HepG2 (cell line): Measurements from ENCODE around the gene B3GNT7. TPM values are rescaled to one million over a fixed set of nuclear protein-coding genes. Genes with fewer than 3 reads are reported as not detected.

ENCODE experiments used
- ATF7-NPFF ChIP-seq: sonication (generic); formaldehyde crosslinking; IDR thresholded peaks from 2 replicates; pipeline ENCODE4 v1.8.1; 2023; ENCODE audit warnings: mild to moderate bottlenecking, low read depth, missing genetic modification reagents, moderate library complexity
- HIVEP1 ChIP-seq: sonication (generic); formaldehyde crosslinking; IDR thresholded peaks from 2 replicates; pipeline ENCODE4 v1.4.0; 2020; ENCODE audit warnings: mild to moderate bottlenecking, missing genetic modification reagents
- JARID2 ChIP-seq: sonication (generic); formaldehyde crosslinking; IDR thresholded peaks from 2 replicates; pipeline ENCODE4 v1.8.1; 2023; ENCODE audit warnings: missing genetic modification reagents, inconsistent platforms; ENCODE audit not compliant: insufficient replicate concordance
- PRDM10 ChIP-seq: sonication (generic); formaldehyde crosslinking; IDR thresholded peaks from 2 replicates; pipeline ENCODE4 v1.4.0; 2020; ENCODE audit warnings: low read depth, missing genetic modification reagents
- RXRA ChIP-seq: sonication (generic); formaldehyde crosslinking; IDR thresholded peaks from 2 replicates; pipeline ENCODE4 v1.5.1; 2020; ENCODE audit warnings: missing genetic modification reagents
- ZFP36L1 ChIP-seq: sonication (generic); formaldehyde crosslinking; IDR thresholded peaks from 2 replicates; pipeline ENCODE4 v1.8.0; 2022; ENCODE audit warnings: mild to moderate bottlenecking, missing genetic modification reagents, moderate library complexity
- ZNF331 ChIP-seq: sonication (generic); formaldehyde crosslinking; IDR thresholded peaks from 2 replicates; pipeline ENCODE4 v1.4.0; 2020; ENCODE audit warnings: missing genetic modification reagents
- ZNF382 ChIP-seq: sonication (generic); formaldehyde crosslinking; IDR thresholded peaks from 2 replicates; pipeline ENCODE4 v1.5.0; 2020; ENCODE audit warnings: missing genetic modification reagents, mild to moderate bottlenecking, borderline replicate concordance
- ZNF432 ChIP-seq: sonication (generic); formaldehyde crosslinking; IDR thresholded peaks from 2 replicates; pipeline ENCODE4 v1.5.0; 2020; ENCODE audit warnings: missing genetic modification reagents, mild to moderate bottlenecking, borderline replicate concordance
- ZNF546 ChIP-seq: sonication (generic); formaldehyde crosslinking; conservative IDR thresholded peaks from 2 replicates; pipeline ENCODE4 v1.8.1; 2023; ENCODE audit warnings: mild to moderate bottlenecking, missing genetic modification reagents
- ZNF788 ChIP-seq: sonication (generic); formaldehyde crosslinking; IDR thresholded peaks from 2 replicates; pipeline ENCODE4 v1.5.0; 2020; ENCODE audit warnings: mild to moderate bottlenecking, missing genetic modification reagents, borderline replicate concordance
- polyA plus RNA-seq, 8 experiments: library from polyadenylated mRNA; depleted of rRNA in 3 of 8; stranded (reverse) in 7 of 8; unstranded in 1 of 8; fragments of >200 nt; fragmentation: Illumina TruSeq in 4 of 8; extraction: Trizol in 4 of 8; gene quantifications; 2 replicates each; pipeline versions ENCODE4 v1.2.1 to v1.2.3, GENCODE V29; 2011 to 2016; ENCODE audit warnings: low read depth in 4 of 8, missing spikeins in 1 of 8, mixed read lengths in 1 of 8; ENCODE audit not compliant: insufficient read depth in 1 of 8
- total RNA-seq, 5 experiments: library from RNA; depleted of rRNA; stranded (reverse); fragments of >200 nt; fragmentation: Illumina TruSeq; extraction: Trizol; gene quantifications; 2 replicates each; pipeline ENCODE4 v1.2.3, GENCODE V29; 2016; ENCODE audit warnings: low read depth in 1 of 5
- TF ChIP-seq, protein P1 (sequence below): sonication (generic); formaldehyde crosslinking; IDR thresholded peaks from 2 replicates; pipeline ENCODE4 v1.4.0; 2020; ENCODE audit warnings: mild to moderate bottlenecking, missing genetic modification reagents
- TF ChIP-seq, protein P2 (sequence below): sonication (generic); formaldehyde crosslinking; IDR thresholded peaks from 2 replicates; pipeline ENCODE4 v1.4.0; 2020; ENCODE audit warnings: missing genetic modification reagents, borderline replicate concordance
- TF ChIP-seq, protein P3 (sequence below): IDR thresholded peaks from 2 replicates; pipeline ENCODE4 v1.6.1; 2016; ENCODE audit warnings: low read depth, borderline replicate concordance

B3GNT7 gene
- total and polyA plus RNA-seq, 2 of the 13 experiments (the other 11 are each of a cell fraction or from before 2014, with no cell fraction given) = 0.04 to 0.24 TPM

GRCh38 chr2:231411831-231412617 lies 16.5 kb downstream of the B3GNT7 start (continued):
- 0 out of 2 replicates have a peak, but pooled peaks have one; percentile 38 for TF ChIP-seq ZNF788 (CRISPR knock-in tag)
- 0 out of 2 replicates have a peak, but pooled peaks have one; percentile 25 for TF ChIP-seq ZFP36L1 (CRISPR knock-in tag)
- TF ChIP-seq, protein P1, sequence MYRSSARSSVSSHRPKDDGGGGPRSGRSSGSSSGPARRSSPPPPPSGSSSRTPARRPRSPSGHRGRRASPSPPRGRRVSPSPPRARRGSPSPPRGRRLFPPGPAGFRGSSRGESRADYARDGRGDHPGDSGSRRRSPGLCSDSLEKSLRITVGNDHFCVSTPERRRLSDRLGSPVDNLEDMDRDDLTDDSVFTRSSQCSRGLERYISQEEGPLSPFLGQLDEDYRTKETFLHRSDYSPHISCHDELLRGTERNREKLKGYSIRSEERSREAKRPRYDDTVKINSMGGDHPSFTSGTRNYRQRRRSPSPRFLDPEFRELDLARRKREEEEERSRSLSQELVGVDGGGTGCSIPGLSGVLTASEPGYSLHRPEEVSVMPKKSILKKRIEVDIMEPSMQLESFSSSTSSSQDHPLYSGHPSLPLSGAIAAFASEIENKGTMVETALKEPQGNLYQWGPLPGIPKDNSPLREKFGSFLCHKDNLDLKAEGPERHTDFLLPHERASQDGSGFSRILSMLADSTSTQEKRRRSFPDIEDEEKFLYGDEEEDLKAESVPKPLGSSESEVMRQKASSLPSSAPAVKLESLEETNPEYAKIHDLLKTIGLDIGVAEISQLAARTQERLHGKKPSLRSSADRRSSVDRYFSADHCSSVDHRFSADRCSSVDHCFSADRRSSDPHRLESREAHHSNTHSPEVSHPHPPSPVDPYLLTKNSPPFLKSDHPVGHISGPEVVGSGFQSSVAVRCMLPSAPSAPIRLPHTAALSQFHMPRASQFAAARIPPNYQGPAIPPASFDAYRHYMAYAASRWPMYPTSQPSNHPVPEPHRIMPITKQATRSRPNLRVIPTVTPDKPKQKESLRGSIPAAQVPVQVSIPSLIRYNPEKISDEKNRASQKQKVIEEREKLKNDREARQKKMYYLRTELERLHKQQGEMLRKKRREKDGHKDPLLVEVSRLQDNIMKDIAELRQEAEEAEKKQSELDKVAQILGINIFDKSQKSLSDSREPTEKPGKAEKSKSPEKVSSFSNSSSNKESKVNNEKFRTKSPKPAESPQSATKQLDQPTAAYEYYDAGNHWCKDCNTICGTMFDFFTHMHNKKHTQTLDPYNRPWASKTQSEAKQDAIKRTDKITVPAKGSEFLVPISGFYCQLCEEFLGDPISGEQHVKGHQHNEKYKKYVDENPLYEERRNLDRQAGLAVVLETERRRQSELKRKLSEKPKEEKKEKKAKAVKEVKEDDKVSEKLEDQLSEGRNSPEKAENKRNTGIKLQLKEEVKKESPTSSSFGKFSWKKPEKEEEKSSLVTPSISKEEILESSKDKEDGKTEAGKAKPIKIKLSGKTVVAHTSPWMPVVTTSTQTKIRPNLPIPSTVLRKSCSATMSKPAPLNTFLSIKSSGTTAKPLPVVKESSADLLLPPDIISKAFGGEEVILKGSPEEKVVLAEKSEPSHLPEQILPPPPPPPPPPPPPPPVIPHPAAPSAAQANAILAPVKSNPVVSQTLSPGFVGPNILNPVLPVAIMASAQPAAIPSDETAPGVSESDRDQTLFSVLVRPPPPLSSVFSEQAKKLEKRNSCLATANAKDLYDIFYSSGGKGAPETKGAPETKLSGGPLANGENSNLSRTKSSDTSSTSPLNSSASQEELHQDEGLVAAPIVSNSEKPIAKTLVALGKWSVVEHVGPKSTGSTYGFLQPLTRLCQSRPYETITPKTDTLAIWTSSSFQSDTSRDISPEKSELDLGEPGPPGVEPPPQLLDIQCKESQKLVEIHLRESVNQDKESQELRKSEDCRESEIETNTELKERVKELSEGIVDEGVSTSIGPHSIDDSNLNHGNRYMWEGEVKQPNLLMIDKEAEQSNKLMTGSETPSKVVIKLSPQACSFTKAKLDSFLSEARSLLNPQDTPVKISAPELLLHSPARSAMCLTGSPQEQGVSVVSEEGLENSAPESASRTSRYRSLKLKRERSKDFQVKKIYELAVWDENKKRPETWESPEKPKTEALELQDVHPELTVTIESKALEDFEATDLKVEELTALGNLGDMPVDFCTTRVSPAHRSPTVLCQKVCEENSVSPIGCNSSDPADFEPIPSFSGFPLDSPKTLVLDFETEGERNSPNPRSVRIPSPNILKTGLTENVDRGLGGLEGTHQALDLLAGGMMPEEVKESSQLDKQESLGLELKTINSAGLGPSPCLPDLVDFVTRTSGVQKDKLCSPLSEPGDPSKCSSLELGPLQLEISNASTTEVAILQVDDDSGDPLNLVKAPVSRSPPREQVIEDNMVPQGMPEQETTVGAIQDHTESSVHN (CRISPR knock-in tag) = no peak
- 0 out of 2 replicates have a peak, but pooled peaks have one; percentile 48 for TF ChIP-seq ZNF331 (CRISPR knock-in tag)
- TF ChIP-seq ZNF432 (CRISPR knock-in tag) = no peak
- TF ChIP-seq, protein P2, sequence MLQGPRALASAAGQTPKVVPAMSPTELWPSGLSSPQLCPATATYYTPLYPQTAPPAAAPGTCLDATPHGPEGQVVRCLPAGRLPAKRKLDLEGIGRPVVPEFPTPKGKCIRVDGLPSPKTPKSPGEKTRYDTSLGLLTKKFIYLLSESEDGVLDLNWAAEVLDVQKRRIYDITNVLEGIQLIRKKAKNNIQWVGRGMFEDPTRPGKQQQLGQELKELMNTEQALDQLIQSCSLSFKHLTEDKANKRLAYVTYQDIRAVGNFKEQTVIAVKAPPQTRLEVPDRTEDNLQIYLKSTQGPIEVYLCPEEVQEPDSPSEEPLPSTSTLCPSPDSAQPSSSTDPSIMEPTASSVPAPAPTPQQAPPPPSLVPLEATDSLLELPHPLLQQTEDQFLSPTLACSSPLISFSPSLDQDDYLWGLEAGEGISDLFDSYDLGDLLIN (CRISPR knock-in tag) = no peak
- no peak for TF ChIP-seq HIVEP1 (CRISPR knock-in tag)
- TF ChIP-seq JARID2 (CRISPR knock-in tag) = peak; percentile 31
- TF ChIP-seq, protein P3, sequence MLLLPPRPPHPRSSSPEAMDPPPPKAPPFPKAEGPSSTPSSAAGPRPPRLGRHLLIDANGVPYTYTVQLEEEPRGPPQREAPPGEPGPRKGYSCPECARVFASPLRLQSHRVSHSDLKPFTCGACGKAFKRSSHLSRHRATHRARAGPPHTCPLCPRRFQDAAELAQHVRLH (CRISPR knock-in tag) = peak; percentile 67; the same call in 1 of the 2 replicates
- no peak for TF ChIP-seq RXRA (CRISPR knock-in tag)
- TF ChIP-seq ZNF382 (CRISPR knock-in tag) = no peak
- TF ChIP-seq ZNF546 (CRISPR knock-in tag) = 0 out of 2 replicates have a peak, but pooled peaks have one; percentile 34
- no peak; the same call in 1 of the 2 replicates for TF ChIP-seq ATF7-NPFF (CRISPR knock-in tag)
- no peak for TF ChIP-seq PRDM10 (CRISPR knock-in tag)
